Lower leg skin (tissue), 3 donors: ENCODE results near the gene MYH7.

Source experiments
- POLR2A ChIP-seq, 2 donors: fragments of 450-650 bp; IDR thresholded peaks; one replicate each; pipeline ENCODE4 v1.6.1; 2016 to 2017; ENCODE audit warnings: antibody characterized with exemption in 2 of 2, mild to moderate bottlenecking in 1 of 2, moderate library complexity in 1 of 2
- TF ChIP-seq, protein P1 (sequence below), 3 donors: fragments of 450-650 bp; IDR thresholded peaks; one replicate each; pipeline ENCODE4 v1.5.1; 2016; ENCODE audit warnings: antibody characterized with exemption in 3 of 3, mild to moderate bottlenecking in 3 of 3, moderate library complexity in 2 of 3

DNA sequence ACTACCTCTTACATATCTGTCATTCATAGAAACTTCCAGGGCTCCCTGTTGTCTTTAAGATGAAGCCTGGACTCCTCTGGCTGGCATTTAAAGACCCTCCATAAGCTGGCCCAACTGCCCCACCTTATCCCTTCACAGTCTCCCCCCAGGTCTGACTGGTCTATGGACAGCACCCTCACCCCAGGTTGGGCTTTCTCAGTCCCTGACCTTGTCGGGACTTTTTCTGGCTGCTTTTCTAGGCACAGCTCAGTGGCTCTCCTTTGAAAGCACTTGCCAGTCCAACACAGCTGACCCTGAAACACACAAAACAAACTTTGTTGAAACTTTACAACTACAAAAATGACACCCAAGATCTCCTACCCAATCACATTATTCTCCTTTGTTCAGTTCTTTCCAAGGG, 13.9 kb upstream of the MYH7 start:
- no peak for TF ChIP-seq POLR2A (IDR thresholded peaks at IDR 0.05)
- TF ChIP-seq, protein P1, sequence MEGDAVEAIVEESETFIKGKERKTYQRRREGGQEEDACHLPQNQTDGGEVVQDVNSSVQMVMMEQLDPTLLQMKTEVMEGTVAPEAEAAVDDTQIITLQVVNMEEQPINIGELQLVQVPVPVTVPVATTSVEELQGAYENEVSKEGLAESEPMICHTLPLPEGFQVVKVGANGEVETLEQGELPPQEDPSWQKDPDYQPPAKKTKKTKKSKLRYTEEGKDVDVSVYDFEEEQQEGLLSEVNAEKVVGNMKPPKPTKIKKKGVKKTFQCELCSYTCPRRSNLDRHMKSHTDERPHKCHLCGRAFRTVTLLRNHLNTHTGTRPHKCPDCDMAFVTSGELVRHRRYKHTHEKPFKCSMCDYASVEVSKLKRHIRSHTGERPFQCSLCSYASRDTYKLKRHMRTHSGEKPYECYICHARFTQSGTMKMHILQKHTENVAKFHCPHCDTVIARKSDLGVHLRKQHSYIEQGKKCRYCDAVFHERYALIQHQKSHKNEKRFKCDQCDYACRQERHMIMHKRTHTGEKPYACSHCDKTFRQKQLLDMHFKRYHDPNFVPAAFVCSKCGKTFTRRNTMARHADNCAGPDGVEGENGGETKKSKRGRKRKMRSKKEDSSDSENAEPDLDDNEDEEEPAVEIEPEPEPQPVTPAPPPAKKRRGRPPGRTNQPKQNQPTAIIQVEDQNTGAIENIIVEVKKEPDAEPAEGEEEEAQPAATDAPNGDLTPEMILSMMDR (IDR thresholded peaks at IDR 0.05): no peak
